Stomach (tissue), 4 donors: ENCODE results near the gene HS6ST3.

Source experiments
- POLR2A ChIP-seq, 4 donors: fragments of 450-650 bp; IDR thresholded peaks; one replicate each; pipeline ENCODE4 v1.6.1; 2016; ENCODE audit warnings: antibody characterized with exemption in 4 of 4, control low read depth in 2 of 4, mild to moderate bottlenecking in 1 of 4, moderate library complexity in 1 of 4
- TF ChIP-seq, protein P1 (sequence below), 7 experiments: fragments of 450-650 bp in 4 of 7; fragments of 200-600 bp in 3 of 7; sonication (generic) in 3 of 7; IDR thresholded peaks; one replicate each; pipeline ENCODE4 v1.5.1; 2016 to 2019; ENCODE audit warnings: antibody characterized with exemption in 7 of 7, control low read depth in 2 of 7, mild to moderate bottlenecking in 1 of 7

- TF ChIP-seq, protein P1, sequence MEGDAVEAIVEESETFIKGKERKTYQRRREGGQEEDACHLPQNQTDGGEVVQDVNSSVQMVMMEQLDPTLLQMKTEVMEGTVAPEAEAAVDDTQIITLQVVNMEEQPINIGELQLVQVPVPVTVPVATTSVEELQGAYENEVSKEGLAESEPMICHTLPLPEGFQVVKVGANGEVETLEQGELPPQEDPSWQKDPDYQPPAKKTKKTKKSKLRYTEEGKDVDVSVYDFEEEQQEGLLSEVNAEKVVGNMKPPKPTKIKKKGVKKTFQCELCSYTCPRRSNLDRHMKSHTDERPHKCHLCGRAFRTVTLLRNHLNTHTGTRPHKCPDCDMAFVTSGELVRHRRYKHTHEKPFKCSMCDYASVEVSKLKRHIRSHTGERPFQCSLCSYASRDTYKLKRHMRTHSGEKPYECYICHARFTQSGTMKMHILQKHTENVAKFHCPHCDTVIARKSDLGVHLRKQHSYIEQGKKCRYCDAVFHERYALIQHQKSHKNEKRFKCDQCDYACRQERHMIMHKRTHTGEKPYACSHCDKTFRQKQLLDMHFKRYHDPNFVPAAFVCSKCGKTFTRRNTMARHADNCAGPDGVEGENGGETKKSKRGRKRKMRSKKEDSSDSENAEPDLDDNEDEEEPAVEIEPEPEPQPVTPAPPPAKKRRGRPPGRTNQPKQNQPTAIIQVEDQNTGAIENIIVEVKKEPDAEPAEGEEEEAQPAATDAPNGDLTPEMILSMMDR (IDR thresholded peaks at IDR 0.05), result no peak
- TF ChIP-seq POLR2A (IDR thresholded peaks at IDR 0.05), result no peak
Observed at GRCh38 chr13:96819375-96819774, 729.5 kb downstream of the HS6ST3 start.
